ENCODE results near the gene CDH4. TPM values are rescaled to one million over a fixed set of nuclear protein-coding genes. Genes with fewer than 3 reads are reported as not detected.

CDH4 gene
- total RNA-seq, 1 donor from 2014 or later, result not detected

DNA sequence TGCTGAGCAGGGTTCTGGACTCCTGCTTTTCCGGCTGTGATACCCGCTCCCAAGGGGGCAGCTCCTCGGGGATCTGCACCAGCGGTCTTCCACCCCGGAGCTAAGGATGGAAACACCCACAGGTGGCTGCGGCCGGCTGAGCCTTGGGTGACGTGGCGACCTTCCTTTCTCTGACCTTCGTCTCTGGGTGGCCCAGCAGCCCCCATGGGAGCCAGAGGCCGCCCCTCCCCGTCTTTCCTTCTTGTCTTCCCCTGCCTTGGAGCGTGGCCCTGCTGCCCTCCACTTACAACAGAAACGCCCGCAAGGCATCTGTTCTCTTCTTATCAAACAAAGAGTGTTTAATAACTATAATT, 407.9 kb downstream of the CDH4 start:
- H3K9me3 ChIP-seq, result no peaks in the 10 kb centered on the region
- no peak overlapping the region for H3K27ac ChIP-seq
- no peaks in the 10 kb centered on the region for H3K36me3 ChIP-seq
- no peaks in the 10 kb centered on the region for H3K27me3 ChIP-seq
- no peak overlapping the region for H3K4me3 ChIP-seq
- DNase-seq (ENCODE audit: low spot score in 2 of 2), result no peak
- intact Hi-C loops (cut with DNase I), result no loop called here
- H3K4me1 ChIP-seq, result no peaks in the 10 kb centered on the region
- TF ChIP-seq, protein P1, sequence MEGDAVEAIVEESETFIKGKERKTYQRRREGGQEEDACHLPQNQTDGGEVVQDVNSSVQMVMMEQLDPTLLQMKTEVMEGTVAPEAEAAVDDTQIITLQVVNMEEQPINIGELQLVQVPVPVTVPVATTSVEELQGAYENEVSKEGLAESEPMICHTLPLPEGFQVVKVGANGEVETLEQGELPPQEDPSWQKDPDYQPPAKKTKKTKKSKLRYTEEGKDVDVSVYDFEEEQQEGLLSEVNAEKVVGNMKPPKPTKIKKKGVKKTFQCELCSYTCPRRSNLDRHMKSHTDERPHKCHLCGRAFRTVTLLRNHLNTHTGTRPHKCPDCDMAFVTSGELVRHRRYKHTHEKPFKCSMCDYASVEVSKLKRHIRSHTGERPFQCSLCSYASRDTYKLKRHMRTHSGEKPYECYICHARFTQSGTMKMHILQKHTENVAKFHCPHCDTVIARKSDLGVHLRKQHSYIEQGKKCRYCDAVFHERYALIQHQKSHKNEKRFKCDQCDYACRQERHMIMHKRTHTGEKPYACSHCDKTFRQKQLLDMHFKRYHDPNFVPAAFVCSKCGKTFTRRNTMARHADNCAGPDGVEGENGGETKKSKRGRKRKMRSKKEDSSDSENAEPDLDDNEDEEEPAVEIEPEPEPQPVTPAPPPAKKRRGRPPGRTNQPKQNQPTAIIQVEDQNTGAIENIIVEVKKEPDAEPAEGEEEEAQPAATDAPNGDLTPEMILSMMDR (IDR thresholded peaks at IDR 0.05), result no peak

DNA sequence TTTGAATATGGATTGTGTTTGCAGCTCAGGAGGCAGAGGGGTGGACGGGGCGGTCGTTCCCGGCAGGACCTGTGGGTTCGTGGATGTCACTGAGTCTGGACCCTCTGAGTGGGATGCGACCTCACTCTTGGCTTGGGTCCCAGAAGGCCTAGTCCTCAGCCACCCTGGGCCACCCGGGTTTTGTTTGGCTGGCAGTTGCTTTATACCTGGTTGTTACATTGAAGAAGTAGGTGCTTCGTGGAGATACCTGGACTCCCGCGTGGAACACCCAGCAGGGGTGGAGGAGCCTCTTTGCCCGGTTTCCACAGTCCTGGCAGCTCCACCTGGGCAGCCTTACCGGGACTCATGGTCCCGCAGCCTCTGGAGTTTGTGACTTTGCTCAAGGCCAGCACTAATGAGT, 408.5 kb downstream of the CDH4 start:
- Histone ChIP-seq H3K27me3 (no peaks in the 10 kb centered on the region), H3K4me1 (no peaks in the 10 kb centered on the region), H3K9me3 (no peaks in the 10 kb centered on the region), H3K36me3 (no peaks in the 10 kb centered on the region), H3K27ac (no peak overlapping the region), H3K4me3 (no peak overlapping the region)
- intact Hi-C loops (cut with DNase I), result no loop called here
- TF ChIP-seq, protein P1 (IDR thresholded peaks at IDR 0.05), result no peak
- DNase-seq (ENCODE audit: low spot score in 2 of 2), result no peak

DNA sequence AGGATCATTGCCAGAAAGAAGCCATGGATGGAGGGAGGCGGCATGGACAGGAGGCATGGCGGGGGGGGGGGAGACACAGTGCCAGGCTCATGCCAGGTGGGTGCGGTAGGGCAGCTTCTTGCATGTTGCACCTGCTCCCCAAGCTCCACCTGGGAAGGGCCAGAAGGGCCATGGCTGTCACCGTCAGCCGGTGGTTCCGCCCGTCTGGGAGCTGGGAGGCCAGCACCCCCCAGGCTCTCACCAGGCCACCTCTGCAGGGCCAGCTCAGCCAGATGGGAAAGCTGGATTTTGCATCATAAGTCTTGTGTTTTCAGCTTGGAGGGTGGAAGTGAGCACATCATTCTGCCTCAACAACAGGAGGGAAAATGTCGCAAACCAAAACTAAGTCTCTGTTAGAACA, 409.0 kb downstream of the CDH4 start:
- H3K4me1 ChIP-seq, result no peaks in the 10 kb centered on the region
- H3K36me3 ChIP-seq, result no peaks in the 10 kb centered on the region
- no peak overlapping the region for H3K4me3 ChIP-seq
- intact Hi-C loops (cut with DNase I), result no loop called here
- TF ChIP-seq, protein P1 (IDR thresholded peaks at IDR 0.05), result no peak
- H3K27ac ChIP-seq, result no peak overlapping the region
- DNase-seq (ENCODE audit: low spot score in 2 of 2), result no peak
- no peaks in the 10 kb centered on the region for H3K9me3 ChIP-seq
- no peaks in the 10 kb centered on the region for H3K27me3 ChIP-seq

DNA sequence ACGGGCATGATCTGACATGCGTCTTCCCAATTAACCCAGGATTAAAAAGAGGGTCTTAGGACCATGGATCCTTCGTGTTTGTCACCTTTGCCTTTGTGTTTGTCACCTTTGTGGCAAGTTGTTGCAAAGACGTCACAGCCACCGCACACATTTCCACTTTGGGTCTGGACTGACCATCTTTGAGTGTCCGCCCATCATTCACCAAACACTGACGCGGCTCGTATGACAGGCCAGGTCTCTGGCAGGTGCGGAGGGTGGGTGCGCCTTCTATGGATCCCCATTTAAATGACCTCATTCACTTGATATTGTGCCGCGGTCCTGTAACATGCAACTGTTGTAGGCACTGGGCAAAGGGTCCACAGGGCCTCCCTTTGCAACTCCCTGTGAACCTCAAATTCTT, 409.5 kb downstream of the CDH4 start:
- DNase-seq (ENCODE audit: low spot score in 2 of 2), result no peak
- no peak overlapping the region for H3K27ac ChIP-seq
- no peaks in the 10 kb centered on the region for H3K9me3 ChIP-seq
- no peaks in the 10 kb centered on the region for H3K36me3 ChIP-seq
- H3K27me3 ChIP-seq, result no peaks in the 10 kb centered on the region
- intact Hi-C loops (cut with DNase I), result no loop called here
- TF ChIP-seq, protein P1 (IDR thresholded peaks at IDR 0.05), result no peak
- H3K4me1 ChIP-seq, result no peaks in the 10 kb centered on the region
- H3K4me3 ChIP-seq, result no peak overlapping the region

DNA sequence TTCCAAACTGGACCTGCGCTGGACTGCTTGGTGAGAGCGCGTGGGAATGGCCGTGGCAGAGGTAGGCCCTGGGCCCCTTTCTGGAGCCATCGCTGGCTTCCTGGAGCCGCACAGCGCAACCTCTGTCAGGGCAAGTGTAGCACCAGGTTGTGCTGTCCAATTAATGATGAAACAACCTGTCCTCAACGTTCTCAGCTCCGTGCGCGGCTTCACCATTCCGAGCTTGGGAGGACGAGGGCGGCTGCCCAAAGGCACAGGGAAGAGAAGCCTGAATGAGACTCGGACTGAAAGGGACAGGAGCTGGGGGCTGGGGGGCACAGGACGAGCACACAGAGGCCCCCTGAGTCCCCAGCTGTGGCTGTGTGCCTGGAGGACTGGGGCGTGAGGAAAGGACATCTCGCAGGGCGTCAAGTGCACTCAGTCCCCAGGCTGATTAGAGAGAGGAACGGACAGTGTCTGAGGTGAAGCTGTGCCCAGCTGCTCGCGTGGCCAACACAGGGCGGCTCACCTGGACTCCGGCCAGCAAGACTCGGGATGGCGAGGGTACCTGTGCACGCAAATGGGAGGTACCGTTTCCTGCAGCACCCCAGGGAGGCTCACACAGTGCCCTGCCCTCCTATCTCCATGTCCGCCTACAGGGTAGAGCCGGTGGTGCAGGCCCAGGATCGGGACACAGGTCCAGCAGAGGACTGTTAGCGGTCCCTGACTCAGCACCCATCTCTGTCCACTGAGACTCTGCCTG, 410.3 kb downstream of the CDH4 start:
- DNase-seq (ENCODE audit: low spot score in 2 of 2), result no peak
- H3K27ac ChIP-seq, result no peak overlapping the region
- no peaks in the 10 kb centered on the region for H3K27me3 ChIP-seq
- no peaks in the 10 kb centered on the region for H3K36me3 ChIP-seq
- H3K4me1 ChIP-seq, result no peaks in the 10 kb centered on the region
- H3K9me3 ChIP-seq, result no peaks in the 10 kb centered on the region
- no peak overlapping the region for H3K4me3 ChIP-seq
- TF ChIP-seq, protein P1 (IDR thresholded peaks at IDR 0.05), result no peak
- intact Hi-C loops (cut with DNase I), result no loop called here

DNA sequence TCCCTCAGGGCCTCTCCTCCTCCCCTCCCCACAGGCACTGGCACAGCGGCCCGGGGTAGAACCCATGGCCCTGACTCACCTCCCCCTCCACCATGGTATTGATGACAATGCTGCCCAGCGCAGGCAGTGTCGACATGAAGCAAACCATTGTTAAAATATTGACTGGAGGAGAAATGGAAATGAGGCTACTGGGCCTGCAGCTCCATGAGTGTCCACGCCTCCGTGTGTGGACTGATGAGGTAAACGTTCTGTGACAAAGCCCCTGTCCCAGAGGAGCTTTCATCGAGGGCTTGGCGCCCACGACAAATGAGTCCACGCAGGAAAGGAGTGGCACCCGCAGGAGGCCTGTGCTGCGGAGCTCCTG, 410.9 kb downstream of the CDH4 start:
- H3K4me1 ChIP-seq, result no peaks in the 10 kb centered on the region
- no peaks in the 10 kb centered on the region for H3K27me3 ChIP-seq
- H3K36me3 ChIP-seq, result no peaks in the 10 kb centered on the region
- no peaks in the 10 kb centered on the region for H3K9me3 ChIP-seq
- H3K27ac ChIP-seq, result no peak overlapping the region
- intact Hi-C loops (cut with DNase I), result no loop called here
- TF ChIP-seq, protein P1 (IDR thresholded peaks at IDR 0.05), result no peak
- H3K4me3 ChIP-seq, result no peak overlapping the region
- no peak for DNase-seq (ENCODE audit: low spot score in 2 of 2)
